HL-60 (cell line): ENCODE results near the gene RPE65.

Experiments
- GABPA ChIP-seq: IDR thresholded peaks from 2 replicates; pipeline ENCODE4 v1.6.1; 2012; ENCODE audit warnings: low read depth
- POLR2AphosphoS5 ChIP-seq: IDR thresholded peaks from 2 replicates; pipeline ENCODE4 v1.6.1; 2012; ENCODE audit warnings: low read depth
- SPI1 ChIP-seq: IDR thresholded peaks from 2 replicates; pipeline ENCODE4 v1.6.1; 2012; ENCODE audit warnings: low read depth, mild to moderate bottlenecking, borderline replicate concordance
- TF ChIP-seq, protein P1 (sequence below): IDR thresholded peaks from one replicate; pipeline ENCODE4 v1.5.1; 2011; ENCODE audit warnings: low read length, control low read depth, inconsistent platforms; ENCODE audit not compliant: insufficient read depth

GRCh38 chr1:68438310-68438709, 11.4 kb downstream of the RPE65 start:
- TF ChIP-seq, protein P1, sequence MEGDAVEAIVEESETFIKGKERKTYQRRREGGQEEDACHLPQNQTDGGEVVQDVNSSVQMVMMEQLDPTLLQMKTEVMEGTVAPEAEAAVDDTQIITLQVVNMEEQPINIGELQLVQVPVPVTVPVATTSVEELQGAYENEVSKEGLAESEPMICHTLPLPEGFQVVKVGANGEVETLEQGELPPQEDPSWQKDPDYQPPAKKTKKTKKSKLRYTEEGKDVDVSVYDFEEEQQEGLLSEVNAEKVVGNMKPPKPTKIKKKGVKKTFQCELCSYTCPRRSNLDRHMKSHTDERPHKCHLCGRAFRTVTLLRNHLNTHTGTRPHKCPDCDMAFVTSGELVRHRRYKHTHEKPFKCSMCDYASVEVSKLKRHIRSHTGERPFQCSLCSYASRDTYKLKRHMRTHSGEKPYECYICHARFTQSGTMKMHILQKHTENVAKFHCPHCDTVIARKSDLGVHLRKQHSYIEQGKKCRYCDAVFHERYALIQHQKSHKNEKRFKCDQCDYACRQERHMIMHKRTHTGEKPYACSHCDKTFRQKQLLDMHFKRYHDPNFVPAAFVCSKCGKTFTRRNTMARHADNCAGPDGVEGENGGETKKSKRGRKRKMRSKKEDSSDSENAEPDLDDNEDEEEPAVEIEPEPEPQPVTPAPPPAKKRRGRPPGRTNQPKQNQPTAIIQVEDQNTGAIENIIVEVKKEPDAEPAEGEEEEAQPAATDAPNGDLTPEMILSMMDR = no peak
- no peak for TF ChIP-seq POLR2AphosphoS5
- TF ChIP-seq SPI1 = no peak
- TF ChIP-seq GABPA = no peak
